Measurements from ENCODE around the gene RASL10A. TPM values are rescaled to one million over a fixed set of nuclear protein-coding genes. Genes with fewer than 3 reads are reported as not detected.

Gene RASL10A
- total and polyA plus RNA-seq, 2 experiments from 2014 or later, result 1.6 to 3.0 TPM

DNA sequence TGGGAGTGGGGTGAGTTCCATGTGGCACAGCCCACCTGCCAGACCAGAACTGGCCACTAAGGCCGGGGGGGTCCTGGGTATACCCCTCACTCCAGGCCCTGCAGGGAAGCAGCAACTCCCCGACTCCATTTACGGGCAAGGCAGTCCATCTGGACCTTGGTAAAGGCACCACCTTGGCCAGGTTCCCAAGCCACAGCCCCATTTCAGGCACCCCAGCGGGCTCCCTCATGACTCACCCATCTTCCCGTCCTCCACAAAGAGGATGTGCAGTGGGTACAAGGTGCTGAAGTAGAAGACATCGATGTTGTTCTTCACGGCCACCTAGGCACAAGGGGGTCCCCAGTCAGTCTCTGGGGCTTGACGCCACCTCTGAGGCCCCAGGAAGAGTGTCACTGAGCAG lies 15.7 kb upstream of the RASL10A start:
- Histone ChIP-seq H4K20me1 (replicated peaks; ENCODE audit: insufficient read depth) (no peaks in the 10 kb centered on the region), H3K27ac (ENCODE audit: low read depth) (no peak overlapping the region), H3K79me2 (replicated peaks; ENCODE audit: insufficient read depth) (no peaks in the 10 kb centered on the region), H3K36me3 (ENCODE audit: insufficient read depth) (no peaks in the 10 kb centered on the region), H2AFZ (no peak overlapping the region), H3K4me3 (no peak overlapping the region), H3K9me2 (ENCODE audit: insufficient read depth) (no peaks in the 10 kb centered on the region), H3K27me3 (ENCODE audit: insufficient read depth) (no peaks in the 10 kb centered on the region), H3F3A (replicated peaks; ENCODE audit: low read depth) (no peaks in the 10 kb centered on the region), H3K4me2 (no peak overlapping the region), H3K4me1 (ENCODE audit: insufficient read depth) (no peaks in the 10 kb centered on the region)
- no peak overlapping the region for H3K27ac Mint-ChIP-seq
- H3K4me1 Mint-ChIP-seq, result peaks cover 6% of the 10 kb centered on the region; the same call in 1 of the 3 replicates
- peaks cover 8% of the 10 kb centered on the region for H3K27me3 Mint-ChIP-seq (ENCODE audit: insufficient read depth, low read depth, poor library complexity)
- H3K9me3 Mint-ChIP-seq, result no peaks in the 10 kb centered on the region
- H3K36me3 Mint-ChIP-seq (ENCODE audit: low read depth), result peaks cover 12% of the 10 kb centered on the region
- ATAC-seq (no peak), DNase-seq (ENCODE audit: low spot score) (no peak)
- TF ChIP-seq STAT1 (IDR thresholded peaks at IDR 0.05; ENCODE audit: unreplicated experiment) (no peak), EZH2 (IDR thresholded peaks at IDR 0.05; ENCODE audit: low read depth, unreplicated experiment) (no peak)
- TF ChIP-seq, protein P1, sequence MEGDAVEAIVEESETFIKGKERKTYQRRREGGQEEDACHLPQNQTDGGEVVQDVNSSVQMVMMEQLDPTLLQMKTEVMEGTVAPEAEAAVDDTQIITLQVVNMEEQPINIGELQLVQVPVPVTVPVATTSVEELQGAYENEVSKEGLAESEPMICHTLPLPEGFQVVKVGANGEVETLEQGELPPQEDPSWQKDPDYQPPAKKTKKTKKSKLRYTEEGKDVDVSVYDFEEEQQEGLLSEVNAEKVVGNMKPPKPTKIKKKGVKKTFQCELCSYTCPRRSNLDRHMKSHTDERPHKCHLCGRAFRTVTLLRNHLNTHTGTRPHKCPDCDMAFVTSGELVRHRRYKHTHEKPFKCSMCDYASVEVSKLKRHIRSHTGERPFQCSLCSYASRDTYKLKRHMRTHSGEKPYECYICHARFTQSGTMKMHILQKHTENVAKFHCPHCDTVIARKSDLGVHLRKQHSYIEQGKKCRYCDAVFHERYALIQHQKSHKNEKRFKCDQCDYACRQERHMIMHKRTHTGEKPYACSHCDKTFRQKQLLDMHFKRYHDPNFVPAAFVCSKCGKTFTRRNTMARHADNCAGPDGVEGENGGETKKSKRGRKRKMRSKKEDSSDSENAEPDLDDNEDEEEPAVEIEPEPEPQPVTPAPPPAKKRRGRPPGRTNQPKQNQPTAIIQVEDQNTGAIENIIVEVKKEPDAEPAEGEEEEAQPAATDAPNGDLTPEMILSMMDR (conservative IDR thresholded peaks at IDR 0.05; ENCODE audit: low read depth in 2 of 2), result no peak
- TF ChIP-seq, protein P2, sequence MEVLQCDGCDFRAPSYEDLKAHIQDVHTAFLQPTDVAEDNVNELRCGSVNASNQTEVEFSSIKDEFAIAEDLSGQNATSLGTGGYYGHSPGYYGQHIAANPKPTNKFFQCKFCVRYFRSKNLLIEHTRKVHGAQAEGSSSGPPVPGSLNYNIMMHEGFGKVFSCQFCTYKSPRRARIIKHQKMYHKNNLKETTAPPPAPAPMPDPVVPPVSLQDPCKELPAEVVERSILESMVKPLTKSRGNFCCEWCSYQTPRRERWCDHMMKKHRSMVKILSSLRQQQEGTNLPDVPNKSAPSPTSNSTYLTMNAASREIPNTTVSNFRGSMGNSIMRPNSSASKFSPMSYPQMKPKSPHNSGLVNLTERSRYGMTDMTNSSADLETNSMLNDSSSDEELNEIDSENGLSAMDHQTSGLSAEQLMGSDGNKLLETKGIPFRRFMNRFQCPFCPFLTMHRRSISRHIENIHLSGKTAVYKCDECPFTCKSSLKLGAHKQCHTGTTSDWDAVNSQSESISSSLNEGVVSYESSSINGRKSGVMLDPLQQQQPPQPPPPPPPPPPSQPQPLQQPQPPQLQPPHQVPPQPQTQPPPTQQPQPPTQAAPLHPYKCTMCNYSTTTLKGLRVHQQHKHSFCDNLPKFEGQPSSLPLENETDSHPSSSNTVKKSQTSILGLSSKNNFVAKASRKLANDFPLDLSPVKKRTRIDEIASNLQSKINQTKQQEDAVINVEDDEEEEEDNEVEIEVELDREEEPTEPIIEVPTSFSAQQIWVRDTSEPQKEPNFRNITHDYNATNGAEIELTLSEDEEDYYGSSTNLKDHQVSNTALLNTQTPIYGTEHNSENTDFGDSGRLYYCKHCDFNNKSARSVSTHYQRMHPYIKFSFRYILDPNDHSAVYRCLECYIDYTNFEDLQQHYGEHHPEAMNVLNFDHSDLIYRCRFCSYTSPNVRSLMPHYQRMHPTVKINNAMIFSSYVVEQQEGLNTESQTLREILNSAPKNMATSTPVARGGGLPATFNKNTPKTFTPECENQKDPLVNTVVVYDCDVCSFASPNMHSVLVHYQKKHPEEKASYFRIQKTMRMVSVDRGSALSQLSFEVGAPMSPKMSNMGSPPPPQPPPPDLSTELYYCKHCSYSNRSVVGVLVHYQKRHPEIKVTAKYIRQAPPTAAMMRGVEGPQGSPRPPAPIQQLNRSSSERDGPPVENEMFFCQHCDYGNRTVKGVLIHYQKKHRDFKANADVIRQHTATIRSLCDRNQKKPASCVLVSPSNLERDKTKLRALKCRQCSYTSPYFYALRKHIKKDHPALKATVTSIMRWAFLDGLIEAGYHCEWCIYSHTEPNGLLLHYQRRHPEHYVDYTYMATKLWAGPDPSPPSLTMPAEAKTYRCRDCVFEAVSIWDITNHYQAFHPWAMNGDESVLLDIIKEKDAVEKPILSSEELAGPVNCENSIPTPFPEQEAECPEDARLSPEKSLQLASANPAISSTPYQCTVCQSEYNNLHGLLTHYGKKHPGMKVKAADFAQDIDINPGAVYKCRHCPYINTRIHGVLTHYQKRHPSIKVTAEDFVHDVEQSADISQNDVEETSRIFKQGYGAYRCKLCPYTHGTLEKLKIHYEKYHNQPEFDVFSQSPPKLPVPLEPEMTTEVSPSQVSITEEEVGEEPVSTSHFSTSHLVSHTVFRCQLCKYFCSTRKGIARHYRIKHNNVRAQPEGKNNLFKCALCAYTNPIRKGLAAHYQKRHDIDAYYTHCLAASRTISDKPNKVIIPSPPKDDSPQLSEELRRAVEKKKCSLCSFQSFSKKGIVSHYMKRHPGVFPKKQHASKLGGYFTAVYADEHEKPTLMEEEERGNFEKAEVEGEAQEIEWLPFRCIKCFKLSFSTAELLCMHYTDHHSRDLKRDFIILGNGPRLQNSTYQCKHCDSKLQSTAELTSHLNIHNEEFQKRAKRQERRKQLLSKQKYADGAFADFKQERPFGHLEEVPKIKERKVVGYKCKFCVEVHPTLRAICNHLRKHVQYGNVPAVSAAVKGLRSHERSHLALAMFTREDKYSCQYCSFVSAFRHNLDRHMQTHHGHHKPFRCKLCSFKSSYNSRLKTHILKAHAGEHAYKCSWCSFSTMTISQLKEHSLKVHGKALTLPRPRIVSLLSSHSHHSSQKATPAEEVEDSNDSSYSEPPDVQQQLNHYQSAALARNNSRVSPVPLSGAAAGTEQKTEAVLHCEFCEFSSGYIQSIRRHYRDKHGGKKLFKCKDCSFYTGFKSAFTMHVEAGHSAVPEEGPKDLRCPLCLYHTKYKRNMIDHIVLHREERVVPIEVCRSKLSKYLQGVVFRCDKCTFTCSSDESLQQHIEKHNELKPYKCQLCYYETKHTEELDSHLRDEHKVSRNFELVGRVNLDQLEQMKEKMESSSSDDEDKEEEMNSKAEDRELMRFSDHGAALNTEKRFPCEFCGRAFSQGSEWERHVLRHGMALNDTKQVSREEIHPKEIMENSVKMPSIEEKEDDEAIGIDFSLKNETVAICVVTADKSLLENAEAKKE (CRISPR knock-in tag; IDR thresholded peaks at IDR 0.05), result no peak
- H3K4me3 Mint-ChIP-seq, result no peak overlapping the region

Measured in GM23338 (cell line).